Ureter (tissue), 1 donor: ENCODE data around the gene USH2A. TPM values are rescaled to one million over a fixed set of nuclear protein-coding genes. Genes with fewer than 3 reads are reported as not detected.
"Not testable (repeated sequence)": the region's sequence is repeated elsewhere in the genome, so short reads cannot be mapped to it uniquely, and the experiment has no call there.

Experiments used
- DNase-seq: peaks from one replicate; pipeline ENCODE4 v3.0.0-alpha.2; 2020; ENCODE audit warnings: low spot score
- total RNA-seq: library from RNA; stranded (reverse); gene quantifications from one replicate; pipeline ENCODE4 v1.2.4, GENCODE V29; 2023
- donor health status: DM: yes; HTN: yes; CAD: no.

The USH2A gene
- total RNA-seq, 1 donor from 2014 or later = 0.23 TPM

GRCh38 chr1:216205176-216205575 lies 218.1 kb downstream of the USH2A start:
- DNase-seq = no peak

GRCh38 chr1:216201946-216202345 lies 221.3 kb downstream of the USH2A start:
- no peak for DNase-seq

GRCh38 chr1:216200941-216201340 lies 222.3 kb downstream of the USH2A start:
- no peak for DNase-seq

GRCh38 chr1:216194721-216195120 lies 228.5 kb downstream of the USH2A start:
- DNase-seq = no peak

GRCh38 chr1:216193839-216194443 lies 229.3 kb downstream of the USH2A start:
- DNase-seq = no peak

- no peak for DNase-seq
These were observed 232.8 kb downstream of the USH2A start for GRCh38 chr1:216190438-216190837.

- no peak for DNase-seq
These were observed 236.4 kb downstream of the USH2A start for GRCh38 chr1:216186816-216187215.

- no peak for DNase-seq
These were observed 237.1 kb downstream of the USH2A start for GRCh38 chr1:216186141-216186540.

GRCh38 chr1:216184126-216184680 lies 239.0 kb downstream of the USH2A start:
- DNase-seq = no peak

- DNase-seq = no peak
These were observed 239.8 kb downstream of the USH2A start for GRCh38 chr1:216183454-216183853.

GRCh38 chr1:216183007-216183406 lies 240.2 kb downstream of the USH2A start:
- no peak for DNase-seq

- DNase-seq = no peak
These were observed 241.7 kb downstream of the USH2A start for GRCh38 chr1:216181590-216181989.

- DNase-seq = no peak
These were observed 245.0 kb downstream of the USH2A start for GRCh38 chr1:216178281-216178680.

GRCh38 chr1:216176970-216177369 lies 246.3 kb downstream of the USH2A start:
- DNase-seq = no peak

- no peak for DNase-seq
These were observed 247.5 kb downstream of the USH2A start for GRCh38 chr1:216175714-216176113.

- DNase-seq = no peak
These were observed 249.8 kb downstream of the USH2A start for GRCh38 chr1:216173376-216173995.

GRCh38 chr1:216169351-216169750 lies 253.9 kb downstream of the USH2A start:
- no peak for DNase-seq

- DNase-seq = no peak
These were observed 254.7 kb downstream of the USH2A start for GRCh38 chr1:216168546-216168945.

GRCh38 chr1:216154063-216154462 lies 269.2 kb downstream of the USH2A start:
- DNase-seq = no peak

GRCh38 chr1:216153130-216153529 lies 270.1 kb downstream of the USH2A start:
- DNase-seq = no peak

- DNase-seq = not testable (repeated sequence)
These were observed 277.7 kb downstream of the USH2A start for GRCh38 chr1:216145451-216146018.

- DNase-seq = no peak
These were observed 278.4 kb downstream of the USH2A start for GRCh38 chr1:216144661-216145450.
